ENCODE data around the gene MGAT4C. TPM values are rescaled to one million over a fixed set of nuclear protein-coding genes. Genes with fewer than 3 reads are reported as not detected.

MGAT4C gene
- total and polyA plus RNA-seq, 2 of the 8 experiments (the other 6 are each of a cell fraction or from before 2014, with no cell fraction given): 1.6 to 2.5 TPM

DNA sequence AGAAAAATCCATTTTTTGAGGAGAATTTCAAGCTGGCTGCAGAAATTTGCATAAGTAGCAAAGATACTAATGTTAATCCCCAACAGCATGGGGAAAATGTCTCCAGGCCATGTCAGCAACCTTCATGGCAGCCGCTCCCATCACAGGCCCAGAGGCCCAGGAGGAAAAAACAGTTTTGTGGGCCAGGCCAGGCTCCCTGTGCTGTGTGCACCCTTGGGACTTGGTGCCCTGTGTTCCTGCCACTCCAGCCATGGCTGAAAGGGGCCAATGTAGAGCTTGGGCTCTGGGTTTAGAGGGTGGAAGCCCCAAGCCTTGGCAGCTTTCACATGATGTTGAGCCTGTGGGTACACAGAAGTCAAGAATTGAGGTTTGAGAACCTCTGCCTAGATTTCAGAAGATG is 76.3 kb downstream of the MGAT4C start:
- Histone ChIP-seq H2BK120ac (replicated peaks; ENCODE audit: low read depth, low read length) (no peak overlapping the region), H2AFZ (ENCODE audit: low read length) (no peak overlapping the region), H3K36me3 (ENCODE audit: control insufficient read depth in 2 of 4, insufficient read depth in 4 of 4, low read length in 3 of 4) (no peaks in the 10 kb centered on the region), H4K5ac (ENCODE audit: insufficient read length, low read depth, low read length) (no peak overlapping the region), H4K8ac (ENCODE audit: extremely low read depth, insufficient read depth, low read length) (no peak overlapping the region), H3K4me1 (replicated peaks in 1 of 4; ENCODE audit: control insufficient read depth in 3 of 4, insufficient read depth in 4 of 4, low read length in 3 of 4) (no peaks in the 10 kb centered on the region), H2BK15ac (ENCODE audit: low read length) (no peak overlapping the region), H2AK5ac (ENCODE audit: low read depth, low read length) (no peak overlapping the region), H3K4me2 (ENCODE audit: insufficient read depth in 1 of 2, low read depth in 2 of 2, low read length in 2 of 2) (no peak overlapping the region), H3K4me3 (ENCODE audit: extremely low read depth in 1 of 4, insufficient read depth in 2 of 4, low read depth in 3 of 4, low read length in 4 of 4) (no peak overlapping the region), H3K27ac (ENCODE audit: low read depth, low read length) (no peak overlapping the region), H3K23me2 (ENCODE audit: low read depth, low read length) (no peaks in the 10 kb centered on the region), H3K27me3 (replicated peaks in 1 of 4; ENCODE audit: control insufficient read depth in 3 of 4, extremely low read depth in 1 of 4, insufficient read depth in 3 of 4, low read length in 3 of 4) (no peaks in the 10 kb centered on the region), H3K4ac (replicated peaks; ENCODE audit: insufficient read length, low read depth, low read length) (no peak overlapping the region), H3K9ac (replicated peaks in 1 of 4; ENCODE audit: extremely low read depth in 1 of 4, low read depth in 3 of 4, low read length in 3 of 4) (no peak overlapping the region), H3K79me1 (ENCODE audit: low read depth, low read length) (no peaks in the 10 kb centered on the region), H3K23ac (ENCODE audit: insufficient read length) (no peak overlapping the region), H3K9me3 (ENCODE audit: insufficient read depth in 2 of 2, low read depth in 1 of 2, low read length in 1 of 2) (peaks cover 0 to 8% of the 10 kb centered on the region in 2 experiments; a peak in 1 of 4 replicates), H2BK5ac (ENCODE audit: low read depth, low read length) (no peak overlapping the region), H3K14ac (ENCODE audit: insufficient read length) (no peak overlapping the region), H4K20me1 (replicated peaks in 1 of 2; ENCODE audit: control insufficient read depth in 1 of 2, insufficient read depth in 2 of 2, low read length in 2 of 2) (no peaks in the 10 kb centered on the region), H2BK12ac (ENCODE audit: low read depth, low read length) (no peak overlapping the region), H3K18ac (ENCODE audit: extremely low read depth, low read length) (no peak overlapping the region), H2BK20ac (ENCODE audit: low read length) (no peak overlapping the region), H3K56ac (replicated peaks; ENCODE audit: insufficient read length, low read depth, low read length) (no peak overlapping the region), H4K91ac (replicated peaks; ENCODE audit: insufficient read length, low read length) (no peak overlapping the region), H3K79me2 (ENCODE audit: control insufficient read depth in 1 of 2, insufficient read depth in 2 of 2, low read length in 2 of 2) (no peaks in the 10 kb centered on the region)
- TF ChIP-seq, protein P1, sequence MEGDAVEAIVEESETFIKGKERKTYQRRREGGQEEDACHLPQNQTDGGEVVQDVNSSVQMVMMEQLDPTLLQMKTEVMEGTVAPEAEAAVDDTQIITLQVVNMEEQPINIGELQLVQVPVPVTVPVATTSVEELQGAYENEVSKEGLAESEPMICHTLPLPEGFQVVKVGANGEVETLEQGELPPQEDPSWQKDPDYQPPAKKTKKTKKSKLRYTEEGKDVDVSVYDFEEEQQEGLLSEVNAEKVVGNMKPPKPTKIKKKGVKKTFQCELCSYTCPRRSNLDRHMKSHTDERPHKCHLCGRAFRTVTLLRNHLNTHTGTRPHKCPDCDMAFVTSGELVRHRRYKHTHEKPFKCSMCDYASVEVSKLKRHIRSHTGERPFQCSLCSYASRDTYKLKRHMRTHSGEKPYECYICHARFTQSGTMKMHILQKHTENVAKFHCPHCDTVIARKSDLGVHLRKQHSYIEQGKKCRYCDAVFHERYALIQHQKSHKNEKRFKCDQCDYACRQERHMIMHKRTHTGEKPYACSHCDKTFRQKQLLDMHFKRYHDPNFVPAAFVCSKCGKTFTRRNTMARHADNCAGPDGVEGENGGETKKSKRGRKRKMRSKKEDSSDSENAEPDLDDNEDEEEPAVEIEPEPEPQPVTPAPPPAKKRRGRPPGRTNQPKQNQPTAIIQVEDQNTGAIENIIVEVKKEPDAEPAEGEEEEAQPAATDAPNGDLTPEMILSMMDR (IDR thresholded peaks at IDR 0.05; ENCODE audit: control extremely low read depth in 1 of 3, insufficient read depth in 1 of 3, low read depth in 1 of 3, low read length in 3 of 3): no peak
- TF ChIP-seq POLR2A (IDR thresholded peaks at IDR 0.05; ENCODE audit: control extremely low read depth in 1 of 2, low read depth in 2 of 2, low read length in 2 of 2): no peak
- no peak for TF ChIP-seq BCL11A (IDR thresholded peaks at IDR 0.05; ENCODE audit: low read depth in 2 of 2, low read length in 2 of 2)
- ChIA-PET POLR2A (ENCODE audit: partially characterized antibody) (no interaction called here), CTCF (ENCODE audit: partially characterized antibody) (no interaction called here)
- no peak for DNase-seq (ENCODE audit: low read depth in 1 of 2, low spot score in 2 of 2)
- 88% methylated on average over 1 of the region's 1 CpG; no CpG with 5 or more reads in 1 of the 2 experiments for WGBS, 2 experiments (ENCODE audit: extremely low coverage in 1 of 2, insufficient coverage in 1 of 2, insufficient read length in 1 of 2, insufficient replicate concordance in 2 of 2, low coverage in 1 of 2, low lambda C conversion rate in 2 of 2, missing lambda C conversion rate in 1 of 2)
- no peak for FAIRE-seq

All from H1 (cell line).